ENCODE measurements around the gene DHX8.

The DHX8 gene

DNA sequence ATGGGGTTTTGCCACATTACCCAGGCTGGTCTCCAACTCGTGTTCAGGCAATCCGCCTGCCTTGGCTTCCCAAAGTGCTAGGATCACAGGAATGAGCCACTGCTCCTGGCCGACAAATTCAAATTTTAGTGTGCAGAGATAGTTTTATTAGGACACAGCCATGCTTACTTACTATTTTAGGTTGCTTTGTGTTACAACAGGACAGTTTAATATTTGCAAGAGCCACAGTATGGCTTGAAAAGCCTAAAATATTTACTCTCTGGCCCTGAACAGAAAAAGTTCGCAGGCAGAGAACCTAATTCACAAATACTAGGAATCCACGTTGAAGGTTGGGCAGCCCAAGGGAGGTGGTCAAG is 75.0 kb downstream of the DHX8 start:
- no peak overlapping the region for H3K4me3 ChIP-seq (ENCODE audit: low read length)
- no peak for DNase-seq (ENCODE audit: low read depth)
- TF ChIP-seq, protein P1, sequence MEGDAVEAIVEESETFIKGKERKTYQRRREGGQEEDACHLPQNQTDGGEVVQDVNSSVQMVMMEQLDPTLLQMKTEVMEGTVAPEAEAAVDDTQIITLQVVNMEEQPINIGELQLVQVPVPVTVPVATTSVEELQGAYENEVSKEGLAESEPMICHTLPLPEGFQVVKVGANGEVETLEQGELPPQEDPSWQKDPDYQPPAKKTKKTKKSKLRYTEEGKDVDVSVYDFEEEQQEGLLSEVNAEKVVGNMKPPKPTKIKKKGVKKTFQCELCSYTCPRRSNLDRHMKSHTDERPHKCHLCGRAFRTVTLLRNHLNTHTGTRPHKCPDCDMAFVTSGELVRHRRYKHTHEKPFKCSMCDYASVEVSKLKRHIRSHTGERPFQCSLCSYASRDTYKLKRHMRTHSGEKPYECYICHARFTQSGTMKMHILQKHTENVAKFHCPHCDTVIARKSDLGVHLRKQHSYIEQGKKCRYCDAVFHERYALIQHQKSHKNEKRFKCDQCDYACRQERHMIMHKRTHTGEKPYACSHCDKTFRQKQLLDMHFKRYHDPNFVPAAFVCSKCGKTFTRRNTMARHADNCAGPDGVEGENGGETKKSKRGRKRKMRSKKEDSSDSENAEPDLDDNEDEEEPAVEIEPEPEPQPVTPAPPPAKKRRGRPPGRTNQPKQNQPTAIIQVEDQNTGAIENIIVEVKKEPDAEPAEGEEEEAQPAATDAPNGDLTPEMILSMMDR (IDR thresholded peaks at IDR 0.05; ENCODE audit: insufficient read depth, low read depth, low read length, missing control alignments), result no peak

DNA sequence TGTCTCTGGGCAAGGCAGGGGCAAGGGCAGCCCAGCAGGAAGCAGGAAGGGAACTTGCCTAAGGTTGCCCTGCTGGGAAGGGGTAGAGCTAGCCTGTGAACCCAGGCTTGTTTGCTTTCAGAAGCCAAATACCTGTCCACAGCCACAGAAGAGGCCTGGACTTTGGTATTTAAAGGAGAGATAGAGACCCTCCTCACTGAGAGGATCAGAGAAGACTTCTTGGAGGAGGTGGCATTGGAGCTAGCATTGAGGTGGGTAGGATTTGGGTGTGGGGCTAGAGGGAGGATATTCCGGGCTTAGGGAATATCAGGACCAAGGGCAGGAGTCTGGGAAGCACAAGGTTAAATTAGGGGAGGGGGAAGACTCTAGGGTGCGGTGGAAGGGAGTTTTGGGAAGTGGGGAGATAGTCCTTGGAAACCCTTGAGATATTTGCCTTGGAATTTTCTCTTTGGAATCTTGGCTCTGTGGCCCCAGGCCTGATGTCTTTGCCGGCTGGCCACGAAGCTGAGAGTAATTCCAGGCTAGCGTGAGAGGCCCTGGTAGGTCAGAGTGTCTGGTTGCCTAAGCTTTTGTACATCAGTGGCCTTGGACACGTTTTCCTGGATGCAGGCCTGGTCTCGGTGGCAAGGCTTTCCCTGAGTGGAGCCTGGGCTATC is 75.5 kb downstream of the DHX8 start:
- H3K4me3 ChIP-seq (ENCODE audit: low read length), result no peak overlapping the region
- no peak for DNase-seq (ENCODE audit: low read depth)
- TF ChIP-seq, protein P1 (IDR thresholded peaks at IDR 0.05; ENCODE audit: insufficient read depth, low read depth, low read length, missing control alignments), result no peak

DNA sequence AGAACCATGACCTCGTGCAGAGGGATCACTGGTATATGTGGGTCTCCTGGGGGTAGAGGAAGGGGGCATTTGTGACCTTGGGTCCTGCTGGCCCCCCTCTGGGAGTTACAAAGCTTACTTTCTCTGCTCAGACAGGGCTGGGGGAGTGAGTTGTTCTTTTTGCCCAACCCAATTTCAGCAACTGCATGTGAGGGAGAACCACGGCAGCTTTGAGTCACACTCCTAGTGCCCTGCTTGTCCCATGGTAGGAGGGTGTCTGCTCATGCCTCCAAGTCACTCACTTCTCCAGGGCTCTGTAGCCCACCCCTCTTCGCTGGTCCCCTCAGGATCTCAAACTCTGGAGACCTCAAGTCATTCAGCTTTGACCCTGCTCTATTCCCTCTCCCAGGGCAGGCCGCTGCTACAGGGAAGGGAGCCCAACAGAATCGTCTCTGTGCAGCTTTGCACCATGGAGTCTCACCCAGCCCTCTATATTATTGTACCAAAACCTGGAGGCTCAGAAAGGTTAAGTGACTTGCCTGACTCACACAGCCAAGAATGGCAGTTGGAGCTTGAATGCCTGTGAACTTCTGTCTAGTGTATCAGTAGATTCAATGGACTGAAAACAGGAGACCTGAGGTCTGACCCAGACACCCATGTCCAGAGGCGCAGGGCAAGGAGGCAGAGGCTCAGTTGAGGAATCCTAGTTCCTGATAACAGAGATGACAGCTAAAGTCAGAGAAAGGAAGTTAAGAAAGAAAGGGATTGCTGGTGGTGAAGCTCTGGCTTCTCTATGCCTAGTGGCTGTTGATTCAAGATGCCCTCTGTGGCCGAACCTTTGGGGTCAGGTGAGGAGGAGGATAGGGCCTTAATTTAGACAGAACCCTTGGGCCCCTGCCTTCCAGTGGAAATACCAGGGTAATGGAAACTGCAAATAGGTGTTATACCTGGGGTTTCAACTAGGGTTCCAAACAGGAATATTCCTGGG is 77.0 kb downstream of the DHX8 start:
- DNase-seq (ENCODE audit: low read depth), result no peak
- H3K4me3 ChIP-seq (ENCODE audit: low read length), result no peak overlapping the region

DNA sequence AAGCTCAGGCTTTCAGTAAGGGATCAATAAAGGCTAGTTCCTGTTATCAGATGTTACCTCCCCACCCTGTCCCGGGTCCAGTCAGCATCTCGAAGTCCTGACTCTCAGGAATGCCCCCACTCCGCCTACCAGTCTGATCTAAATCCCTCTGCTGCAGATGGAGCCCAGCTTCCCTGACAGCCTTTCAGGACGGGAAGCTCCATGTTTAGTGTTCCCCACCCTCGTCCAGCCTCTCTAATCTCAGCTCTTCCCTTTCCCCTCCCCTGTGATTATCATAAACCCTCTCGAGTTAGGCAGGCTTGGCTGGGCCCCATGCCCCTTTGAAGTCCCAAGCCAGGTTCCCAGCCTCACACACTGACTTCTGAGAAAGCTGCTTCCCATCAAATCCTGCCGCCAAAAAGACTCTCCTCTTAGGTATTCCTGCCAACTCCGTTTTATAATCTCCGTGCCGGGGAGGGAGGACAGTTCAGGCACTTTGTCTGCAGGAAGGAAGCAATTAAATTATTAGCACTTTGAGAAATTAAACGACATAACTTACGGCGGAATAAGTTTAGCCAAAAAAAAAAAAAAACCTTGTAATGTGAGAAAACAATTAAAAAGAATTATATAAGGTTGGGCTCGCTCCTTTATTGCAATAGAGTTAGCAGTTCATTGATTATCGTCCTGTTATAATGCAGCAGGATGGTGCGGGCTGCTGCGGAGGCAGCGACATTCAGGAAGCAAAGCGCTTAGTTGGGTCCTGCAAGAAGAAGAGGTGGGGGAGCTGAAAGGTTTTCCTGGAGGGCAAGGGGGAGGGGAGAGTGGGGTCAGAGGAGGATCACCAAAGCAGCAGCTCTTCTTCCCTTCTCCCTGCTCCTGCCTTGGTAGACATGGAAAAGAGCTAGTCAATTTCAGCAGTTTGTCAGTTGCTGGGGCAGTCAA is 79.2 kb downstream of the DHX8 start:
- no peak overlapping the region for H3K4me3 ChIP-seq (ENCODE audit: low read length)
- no peak for DNase-seq (ENCODE audit: low read depth)
- TF ChIP-seq, protein P1 (IDR thresholded peaks at IDR 0.05; ENCODE audit: insufficient read depth, low read depth, low read length, missing control alignments), result no peak

More for the DNA sequence above, 77.0 kb downstream of the DHX8 start:
- TF ChIP-seq, protein P1 (IDR thresholded peaks at IDR 0.05; ENCODE audit: insufficient read depth, low read depth, low read length, missing control alignments), result no peak

DNA sequence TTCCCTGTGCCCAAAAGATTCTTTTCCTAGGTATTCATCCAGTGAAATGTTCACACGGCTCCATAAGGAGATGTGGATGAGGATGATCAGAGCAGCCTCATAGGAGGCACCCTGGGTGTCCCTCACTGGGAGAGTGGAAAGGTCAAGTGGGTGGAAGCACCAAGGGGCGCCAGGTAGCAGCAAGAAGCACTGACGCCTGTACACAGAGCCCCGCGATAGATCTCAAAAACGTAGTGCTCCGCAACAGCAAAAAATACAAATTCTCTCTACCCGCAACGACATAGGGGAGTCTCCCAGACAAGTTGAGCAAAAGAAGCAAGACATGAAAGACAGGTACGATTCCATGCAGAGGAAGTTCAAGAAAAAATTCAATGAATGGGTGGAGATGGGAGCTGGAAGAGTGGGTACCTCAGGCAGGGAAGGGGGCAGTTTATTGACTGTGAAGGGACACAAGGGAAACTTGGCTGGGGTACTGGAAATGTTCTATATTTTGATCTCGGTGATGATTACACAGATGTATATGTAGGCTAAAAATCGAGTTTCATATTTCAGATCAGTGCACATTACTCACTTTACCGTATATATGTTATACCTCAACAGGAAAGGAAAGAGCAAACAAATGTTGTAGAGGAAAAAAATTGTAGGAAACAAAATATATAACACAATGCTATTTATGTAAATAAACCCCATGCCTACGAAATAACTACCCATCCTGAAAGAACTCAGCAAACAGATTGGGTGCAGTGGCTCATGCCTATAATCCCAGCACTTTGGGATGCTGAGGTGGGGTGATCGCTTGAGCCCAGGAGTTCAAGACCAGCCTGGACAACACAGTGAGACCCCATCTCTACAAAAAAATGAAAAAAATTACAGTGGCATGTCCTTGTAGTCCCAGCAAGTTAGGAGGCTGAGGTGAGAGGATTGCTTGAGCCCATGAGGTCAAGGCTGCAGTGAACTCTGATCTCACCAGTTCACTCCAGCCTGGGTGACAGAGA is 80.1 kb downstream of the DHX8 start:
- TF ChIP-seq, protein P1 (IDR thresholded peaks at IDR 0.05; ENCODE audit: insufficient read depth, low read depth, low read length, missing control alignments), result no peak
- no peak overlapping the region for H3K4me3 ChIP-seq (ENCODE audit: low read length)

More for the DNA sequence above, 80.1 kb downstream of the DHX8 start:
- no peak for DNase-seq (ENCODE audit: low read depth)
